Ureter (tissue), 1 donor: Measurements from ENCODE around the gene GNPTAB. TPM values are rescaled to one million over a fixed set of nuclear protein-coding genes. Genes with fewer than 3 reads are reported as not detected.
"Not testable (repeated sequence)": the region's sequence is repeated elsewhere in the genome, so short reads cannot be mapped to it uniquely, and the experiment has no call there.

Experiments used
- DNase-seq: peaks from one replicate; pipeline ENCODE4 v3.0.0-alpha.2; 2020; ENCODE audit warnings: low spot score
- total RNA-seq: library from RNA; stranded (reverse); gene quantifications from one replicate; pipeline ENCODE4 v1.2.4, GENCODE V29; 2023
- donor health status: DM: yes; HTN: yes; CAD: no.

Gene GNPTAB
- total RNA-seq, 1 donor from 2014 or later, result 57.0 TPM

- DNase-seq, result no peak
Measured at GRCh38 chr12:101852998-101853397, 22.2 kb upstream of the GNPTAB start.

GRCh38 chr12:101850199-101850598 is 19.4 kb upstream of the GNPTAB start:
- no peak for DNase-seq

DNA sequence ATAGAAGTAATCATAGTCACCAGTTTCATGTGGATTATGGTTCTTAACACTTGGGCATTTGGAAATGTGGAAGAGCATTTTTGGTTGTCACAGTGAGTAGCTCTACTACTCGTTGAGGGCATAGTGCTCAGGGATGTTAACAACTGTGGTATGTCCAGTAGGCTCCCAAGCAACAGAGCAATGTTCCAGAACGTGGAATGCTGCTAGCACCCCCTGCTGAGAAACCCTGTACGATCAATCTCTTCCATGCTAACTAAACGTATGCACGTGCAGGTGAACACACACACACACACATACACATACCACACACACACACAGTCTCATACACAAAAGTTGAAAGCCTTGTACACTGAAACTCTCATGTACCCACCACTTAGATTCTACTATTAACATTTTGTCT is 16.6 kb upstream of the GNPTAB start:
- no peak for DNase-seq

DNA sequence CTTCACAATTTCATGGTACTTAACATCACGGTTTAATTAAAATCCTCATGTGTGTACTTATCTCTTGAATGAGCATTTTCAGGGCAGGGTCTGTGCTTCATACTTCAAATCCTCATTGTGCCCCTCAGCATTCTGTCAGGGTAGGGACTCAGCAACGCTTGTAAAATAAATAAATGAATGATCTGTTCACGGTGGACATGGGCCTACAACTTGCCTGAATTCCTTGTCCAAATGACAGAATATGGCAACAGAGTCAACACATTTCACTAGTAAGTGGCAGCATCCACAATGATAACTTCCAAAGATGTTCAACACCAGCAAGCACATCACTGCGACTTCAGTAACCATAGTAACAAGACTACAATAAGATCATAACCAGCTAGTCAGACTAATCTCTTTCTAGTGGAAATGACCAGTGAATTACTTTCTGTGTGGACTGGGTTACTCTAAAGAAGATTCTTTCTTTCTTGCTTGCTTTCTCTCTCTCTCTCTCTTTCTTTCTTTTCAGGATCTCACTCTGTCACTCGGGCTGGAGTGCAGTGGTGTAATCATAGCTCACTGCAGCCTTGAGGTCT is 14.5 kb upstream of the GNPTAB start:
- DNase-seq, result no peak

GRCh38 chr12:101841069-101841468 is 10.3 kb upstream of the GNPTAB start:
- DNase-seq, result no peak

- peak; percentile 74 for DNase-seq
Measured at GRCh38 chr12:101839324-101840283, 8.8 kb upstream of the GNPTAB start.

DNA sequence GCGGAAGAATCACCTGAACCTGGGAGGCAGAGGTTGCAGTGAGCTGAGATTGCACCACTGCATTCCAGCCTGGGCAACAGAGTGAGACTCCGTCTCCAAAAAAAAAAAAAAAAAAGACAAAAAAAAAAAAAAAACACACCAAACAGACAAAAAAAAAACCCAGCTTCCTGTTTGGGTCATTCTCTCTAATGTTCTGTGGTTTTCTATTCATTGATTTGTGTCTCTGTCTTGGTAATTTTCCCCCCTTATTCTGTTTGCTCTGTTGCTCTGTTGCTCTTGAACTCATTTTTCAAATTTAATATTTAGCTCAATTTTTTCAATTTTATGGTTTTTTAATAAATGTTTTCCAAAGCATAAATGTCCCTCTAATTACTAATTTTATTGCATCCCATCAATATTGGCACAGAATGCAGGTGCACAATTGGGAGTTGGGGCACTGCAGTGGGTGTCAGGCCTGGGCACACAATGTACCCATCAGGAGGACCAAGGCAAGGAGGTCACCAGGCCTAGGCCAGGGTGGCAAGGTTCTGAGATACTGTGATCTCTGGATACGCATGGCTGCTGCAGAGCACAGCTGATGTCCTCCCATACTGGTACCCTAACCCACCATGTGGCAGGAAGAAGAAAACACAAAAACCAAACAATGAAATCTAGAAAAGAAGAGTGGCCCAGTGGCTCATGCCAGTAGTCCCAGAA is 8.0 kb upstream of the GNPTAB start:
- DNase-seq, result no peak

DNA sequence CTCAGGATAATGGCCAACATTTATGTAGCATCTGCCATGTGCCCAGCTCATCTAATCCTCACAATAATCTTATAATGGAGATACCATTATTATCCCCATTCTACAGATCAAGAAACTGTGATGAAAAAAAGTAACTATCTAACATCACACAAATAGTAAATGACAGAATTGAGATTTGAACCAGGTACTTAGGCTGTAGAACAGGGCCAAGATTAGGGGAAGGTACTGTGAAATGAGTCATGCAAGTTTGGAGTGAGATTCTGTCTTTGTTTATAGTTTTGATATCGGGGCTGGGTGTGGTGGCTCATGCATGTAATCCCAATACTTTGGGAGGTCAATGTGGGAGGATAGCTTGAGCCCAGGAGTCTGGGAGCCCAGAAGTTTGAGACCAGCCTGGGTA is 1.3 kb upstream of the GNPTAB start:
- DNase-seq, result no peak

GRCh38 chr12:101829639-101830366 is 956 bp downstream of the GNPTAB start:
- no peak for DNase-seq

- no peak for DNase-seq
Measured at GRCh38 chr12:101828463-101829196, 2.1 kb downstream of the GNPTAB start.

DNA sequence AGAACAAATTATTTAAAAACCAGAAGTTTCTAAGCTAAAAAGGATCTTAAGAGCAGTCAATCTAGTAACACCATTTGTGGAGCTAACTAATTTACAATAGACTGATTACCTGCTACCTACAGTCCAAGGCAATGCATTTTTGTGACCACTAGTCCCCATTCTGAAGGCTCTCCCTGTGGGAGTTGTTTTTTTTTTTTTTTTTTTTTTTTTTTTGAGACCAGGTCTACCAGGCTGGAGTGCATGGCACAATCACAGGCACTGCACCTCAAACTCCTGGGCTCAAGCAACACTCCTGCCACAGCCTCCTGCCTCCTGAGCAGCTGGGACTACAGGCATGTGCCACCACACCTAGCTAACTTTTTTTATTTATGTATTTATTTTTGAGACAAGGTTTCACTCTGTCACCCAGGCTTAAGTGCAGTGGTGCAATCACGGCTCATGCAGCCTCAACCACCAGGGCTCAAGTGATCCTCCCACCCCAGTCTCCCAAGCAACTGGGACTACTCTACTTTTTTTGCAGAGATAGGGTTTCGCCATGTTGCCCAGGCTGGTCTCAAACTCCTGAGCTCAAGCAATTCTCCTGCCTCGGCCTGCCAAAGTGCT is 3.9 kb downstream of the GNPTAB start:
- no peak for DNase-seq

DNA sequence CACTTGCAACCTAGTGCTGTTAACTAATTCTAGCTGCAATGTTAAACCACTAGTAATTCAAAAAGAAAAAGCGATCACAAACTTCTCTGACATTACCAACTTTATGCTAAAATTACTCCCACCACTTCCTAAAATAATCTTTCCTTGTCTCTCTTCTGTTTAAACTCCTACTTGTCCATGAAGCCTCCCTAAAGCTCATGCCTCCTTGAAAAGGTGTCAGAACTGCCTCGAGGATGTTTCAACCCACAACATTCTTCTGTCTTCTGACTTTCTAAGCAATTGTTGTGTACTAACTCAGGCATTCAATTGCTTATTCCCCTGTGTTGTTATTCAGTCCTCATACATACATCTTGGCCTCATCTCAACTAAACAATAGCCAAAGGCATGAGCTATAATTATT is 5.9 kb downstream of the GNPTAB start:
- DNase-seq, result no peak

DNA sequence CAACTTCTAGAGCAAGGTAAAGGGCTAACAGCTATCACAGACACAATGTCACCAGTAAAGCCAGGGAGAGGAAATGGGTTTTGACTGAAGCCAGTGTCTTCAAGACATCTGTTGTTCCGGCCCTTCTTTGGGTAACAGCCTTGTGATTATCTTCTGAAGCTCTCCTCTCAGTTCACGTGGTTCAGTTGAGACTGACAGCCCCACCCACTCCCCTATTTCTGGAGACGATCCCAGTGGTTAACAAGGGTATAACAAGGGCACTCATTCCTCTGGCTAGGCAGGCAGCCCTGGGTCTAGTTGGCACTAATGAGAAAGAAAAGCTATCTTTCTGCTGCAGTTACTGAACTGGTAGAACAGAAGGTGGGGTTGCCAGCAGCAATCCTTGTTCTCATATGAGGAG is 6.9 kb downstream of the GNPTAB start:
- peak; percentile 57 for DNase-seq

GRCh38 chr12:101823039-101823438 is 7.7 kb downstream of the GNPTAB start:
- DNase-seq, result no peak

DNA sequence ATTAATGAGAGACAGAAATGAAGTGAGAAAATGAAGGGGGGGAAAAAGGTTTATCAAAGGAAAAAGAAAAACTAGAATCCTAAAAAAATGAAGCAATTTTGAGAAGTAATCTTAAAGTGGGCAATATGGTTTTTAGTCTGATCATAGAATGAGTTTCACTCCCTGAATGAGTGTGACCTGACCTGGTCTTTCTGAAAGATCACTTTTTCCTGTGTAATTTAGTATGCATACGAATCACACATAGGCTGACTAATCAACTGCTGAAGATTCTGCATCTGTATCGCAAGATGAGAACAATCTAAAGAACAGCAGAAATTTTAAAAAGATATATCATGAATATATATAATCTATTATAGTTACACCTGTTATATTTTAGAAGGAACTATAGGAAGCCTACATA is 11.3 kb downstream of the GNPTAB start:
- DNase-seq, result no peak

DNA sequence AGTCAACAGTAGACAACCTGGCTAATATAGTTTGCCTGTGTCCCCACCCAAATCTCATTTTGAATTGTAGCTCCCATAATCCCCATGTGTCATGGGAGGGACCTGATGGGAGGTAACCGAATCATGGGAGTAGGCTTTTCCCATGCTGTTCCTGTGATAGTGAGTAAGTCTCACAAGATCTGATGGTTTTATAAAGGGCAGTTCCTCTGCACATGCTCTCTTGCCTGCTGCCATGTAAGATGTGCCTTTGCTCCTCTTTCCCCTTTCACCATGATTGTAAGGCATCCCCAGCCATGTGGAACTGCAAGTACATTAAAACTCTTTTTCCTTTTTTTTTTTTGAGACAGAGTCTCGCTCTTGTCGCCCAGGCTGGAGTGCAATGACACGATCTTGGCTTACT is 12.1 kb downstream of the GNPTAB start:
- DNase-seq, result not testable (repeated sequence)

DNA sequence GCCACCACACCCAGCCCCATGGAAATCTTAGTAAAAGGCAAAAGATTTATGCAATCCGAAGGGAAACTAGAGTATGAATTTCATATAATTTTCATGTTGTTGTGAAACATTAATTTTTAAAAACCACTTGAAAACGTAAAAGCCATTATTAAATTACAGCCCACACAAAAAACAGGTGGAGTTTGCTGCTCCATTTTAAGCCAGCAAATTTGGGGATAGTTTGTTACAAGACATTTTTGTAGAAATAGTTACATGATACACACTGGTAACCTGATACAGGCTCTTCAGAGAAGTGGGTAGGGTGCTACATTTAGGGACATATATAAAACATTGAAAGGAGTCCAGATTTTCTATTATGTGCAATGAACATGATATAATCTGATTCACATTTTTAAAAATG is 17.6 kb downstream of the GNPTAB start:
- DNase-seq, result no peak

- not testable (repeated sequence) for DNase-seq
Measured at GRCh38 chr12:101812716-101813115, 18.0 kb downstream of the GNPTAB start.

DNA sequence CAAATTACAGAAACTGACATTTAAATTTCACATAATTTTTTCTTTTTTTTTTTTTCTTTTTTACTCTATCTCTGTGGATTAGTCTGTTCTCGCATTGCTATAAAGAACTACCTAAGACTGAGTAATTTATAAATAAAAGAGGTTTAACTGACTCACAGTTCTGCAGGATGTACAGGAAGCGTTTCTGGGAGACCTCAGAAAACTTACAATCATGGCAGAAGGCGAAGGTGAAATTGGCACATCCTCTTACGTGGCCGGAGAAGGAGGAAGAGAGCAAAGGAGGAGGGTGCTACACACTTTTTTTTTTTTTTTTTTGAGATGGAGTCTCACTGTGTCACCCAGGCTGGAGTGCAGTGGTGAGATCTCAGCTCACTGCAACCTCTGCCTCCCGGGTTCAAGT is 19.4 kb downstream of the GNPTAB start:
- not testable (repeated sequence) for DNase-seq

DNA sequence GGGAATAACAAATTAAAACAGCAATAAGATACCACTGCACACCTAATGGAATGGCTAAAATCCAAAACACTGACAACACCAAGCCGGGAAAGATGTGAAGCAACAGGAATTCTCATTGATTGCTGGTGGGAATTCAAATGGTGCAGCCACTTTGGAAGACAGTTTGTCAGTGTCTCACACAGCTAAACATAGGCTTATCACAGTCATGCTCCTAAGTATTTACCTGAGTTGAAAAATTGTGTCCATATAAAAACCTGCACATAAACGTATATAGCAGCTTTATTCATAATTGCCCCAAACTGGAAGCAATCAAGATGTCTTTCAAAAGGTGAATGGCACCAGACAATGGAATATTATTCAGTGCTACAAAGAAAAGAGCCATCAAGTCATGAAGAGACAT is 21.6 kb downstream of the GNPTAB start:
- DNase-seq, result no peak

DNA sequence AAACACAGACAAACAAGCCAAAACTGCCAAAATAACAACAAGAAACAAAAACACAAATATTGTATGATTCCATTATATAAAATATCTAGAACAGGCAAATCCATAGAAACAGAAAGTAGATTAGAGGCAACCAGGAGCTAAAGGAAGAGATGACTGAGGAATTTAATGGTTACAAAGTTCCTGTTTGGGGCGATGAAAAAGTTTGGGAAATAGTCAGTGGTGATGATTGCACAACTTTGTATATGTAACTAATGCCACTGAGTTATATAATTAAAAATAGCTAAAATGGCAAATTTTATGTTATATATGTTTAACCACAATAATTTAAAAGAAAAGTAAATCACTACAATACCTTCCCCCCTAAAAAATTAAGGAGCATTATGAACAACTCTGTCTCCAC is 24.5 kb downstream of the GNPTAB start:
- DNase-seq, result no peak
